Spinal cord (tissue), 4 donors: ENCODE results near the gene CHST12. TPM values are rescaled to one million over a fixed set of nuclear protein-coding genes. Genes with fewer than 3 reads are reported as not detected.

ENCODE experiments used
- polyA plus RNA-seq, 2 donors: library from polyadenylated mRNA; unstranded; fragments of 120-200 nt; gene quantifications; one replicate each; pipeline ENCODE4 v1.2.1, GENCODE V29; 2013; ENCODE audit not compliant: insufficient read length in 2 of 2
- small RNA-seq: library from RNA; depleted of rRNA; stranded (forward); fragments of <200 nt; gene quantifications from one replicate; pipeline ENCODE3, GENCODE V24; 2014; ENCODE audit warnings: low replicate concordance
- total RNA-seq, 2 donors: library from RNA; depleted of rRNA in 1 of 2; stranded (reverse); fragments of 120-200 nt in 1 of 2; fragments of >200 nt in 1 of 2; gene quantifications; one replicate each; pipeline versions ENCODE4 v1.2.3 to v1.2.4, GENCODE V29; 2013 to 2014

CHST12 gene
- total and polyA plus RNA-seq, 4 donors = 3.6 to 27.9 (median 16.4) TPM

Small RNA genes lying within 50 kb of the gene (small RNA-seq; reads per million reads assigned to genes)
- gene AC004840.2 = not detected

Other genes with a start within 250 kb of the CHST12 start
- 10 to 100 TPM; 29.3 to 44.1 TPM for gene MAD1L1, start 170.7 kb upstream of the CHST12 start, total RNA-seq
- gene MAD1L1, start 170.7 kb upstream of the CHST12 start, polyA plus RNA-seq = 10 to 100 TPM; 30.8 to 40.8 TPM
- 10 to 100 TPM; 14.5 to 33.0 TPM for gene MRM2, start 161.4 kb upstream of the CHST12 start, total RNA-seq
- 10 to 100 TPM; 26.4 to 29.0 TPM for gene MRM2, start 161.4 kb upstream of the CHST12 start, polyA plus RNA-seq
- 10 to 100 TPM; 14.1 to 34.2 TPM for gene NUDT1, start 161.4 kb upstream of the CHST12 start, total RNA-seq
- 10 to 100 TPM; 32.2 to 38.1 TPM for gene NUDT1, start 161.4 kb upstream of the CHST12 start, polyA plus RNA-seq
- gene SNX8, start 89.2 kb upstream of the CHST12 start, total RNA-seq = 10 to 100 TPM; 12.2 to 14.8 TPM
- gene SNX8, start 89.2 kb upstream of the CHST12 start, polyA plus RNA-seq = 10 to 100 TPM; 33.0 to 36.9 TPM
- 100 to 1,000 TPM in 1 of 2 donors, 10 to 100 TPM in 1; 67.9 to 102 TPM for gene EIF3B, start 48.8 kb upstream of the CHST12 start, total RNA-seq
- gene EIF3B, start 48.8 kb upstream of the CHST12 start, polyA plus RNA-seq = 10 to 100 TPM; 84.4 to 97.4 TPM
- gene GRIFIN, start 72.8 kb downstream of the CHST12 start, total RNA-seq = not detected
- under 1 TPM in 1 of 2 donors, not detected in 1; 0.41 TPM for gene GRIFIN, start 72.8 kb downstream of the CHST12 start, polyA plus RNA-seq
- 10 to 100 TPM; 16.7 to 24.8 TPM for gene LFNG, start 116.2 kb downstream of the CHST12 start, total RNA-seq
- gene LFNG, start 116.2 kb downstream of the CHST12 start, polyA plus RNA-seq = 10 to 100 TPM; 45.9 to 47.0 TPM
- 10 to 100 TPM; 18.5 to 32.7 TPM for gene BRAT1, start 151.9 kb downstream of the CHST12 start, total RNA-seq
- gene BRAT1, start 151.9 kb downstream of the CHST12 start, polyA plus RNA-seq = 10 to 100 TPM; 42.5 to 49.0 TPM
- 10 to 100 TPM; 13.5 to 23.9 TPM for gene IQCE, start 155.4 kb downstream of the CHST12 start, total RNA-seq
- 10 to 100 TPM; 39.6 to 47.1 TPM for gene IQCE, start 155.4 kb downstream of the CHST12 start, polyA plus RNA-seq
- gene TTYH3, start 228.4 kb downstream of the CHST12 start, total RNA-seq = 10 to 100 TPM; 26.1 to 31.8 TPM
- gene TTYH3, start 228.4 kb downstream of the CHST12 start, polyA plus RNA-seq = 100 to 1,000 TPM; 209 to 218 TPM